GM12872 (cell line): ENCODE measurements around the gene NR1D1.

ENCODE experiments used
- TF ChIP-seq, protein P1 (sequence below): IDR thresholded peaks from 3 replicates; pipeline ENCODE4 v1.5.1; 2011; ENCODE audit warnings: low read depth, mild to moderate bottlenecking, low read length, moderate library complexity; ENCODE audit not compliant: insufficient read depth

The NR1D1 gene

DNA sequence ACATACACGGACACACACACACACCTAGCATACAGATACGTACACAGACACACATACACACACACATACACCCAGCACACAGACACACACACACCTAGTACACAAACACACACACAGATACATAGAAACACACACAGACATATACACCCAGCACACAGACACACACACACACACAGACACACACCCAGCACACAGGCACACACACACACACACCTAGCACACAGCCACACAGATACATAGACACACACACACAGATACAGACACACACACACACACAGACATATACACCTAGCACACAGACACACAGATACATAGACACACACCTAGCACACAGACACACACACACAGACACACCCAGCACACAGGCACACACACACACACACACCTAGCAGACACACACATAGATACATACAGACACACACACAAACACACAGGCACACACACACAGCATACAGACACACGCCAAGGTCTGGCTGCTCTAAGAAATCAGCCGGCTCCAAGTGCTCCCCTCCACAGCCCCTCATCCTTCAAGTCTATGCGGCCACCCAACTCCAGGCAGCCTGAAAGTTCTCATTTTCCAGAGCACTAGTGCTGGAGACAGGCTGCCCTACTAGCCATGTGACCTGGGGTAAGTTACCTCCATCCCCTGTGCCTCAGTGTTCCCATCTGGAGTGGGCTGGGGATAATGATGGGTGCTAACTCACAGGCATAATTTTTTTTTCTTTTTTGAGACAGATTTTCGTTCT lies 13.2 kb downstream of the NR1D1 start:
- TF ChIP-seq, protein P1, sequence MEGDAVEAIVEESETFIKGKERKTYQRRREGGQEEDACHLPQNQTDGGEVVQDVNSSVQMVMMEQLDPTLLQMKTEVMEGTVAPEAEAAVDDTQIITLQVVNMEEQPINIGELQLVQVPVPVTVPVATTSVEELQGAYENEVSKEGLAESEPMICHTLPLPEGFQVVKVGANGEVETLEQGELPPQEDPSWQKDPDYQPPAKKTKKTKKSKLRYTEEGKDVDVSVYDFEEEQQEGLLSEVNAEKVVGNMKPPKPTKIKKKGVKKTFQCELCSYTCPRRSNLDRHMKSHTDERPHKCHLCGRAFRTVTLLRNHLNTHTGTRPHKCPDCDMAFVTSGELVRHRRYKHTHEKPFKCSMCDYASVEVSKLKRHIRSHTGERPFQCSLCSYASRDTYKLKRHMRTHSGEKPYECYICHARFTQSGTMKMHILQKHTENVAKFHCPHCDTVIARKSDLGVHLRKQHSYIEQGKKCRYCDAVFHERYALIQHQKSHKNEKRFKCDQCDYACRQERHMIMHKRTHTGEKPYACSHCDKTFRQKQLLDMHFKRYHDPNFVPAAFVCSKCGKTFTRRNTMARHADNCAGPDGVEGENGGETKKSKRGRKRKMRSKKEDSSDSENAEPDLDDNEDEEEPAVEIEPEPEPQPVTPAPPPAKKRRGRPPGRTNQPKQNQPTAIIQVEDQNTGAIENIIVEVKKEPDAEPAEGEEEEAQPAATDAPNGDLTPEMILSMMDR: no peak

DNA sequence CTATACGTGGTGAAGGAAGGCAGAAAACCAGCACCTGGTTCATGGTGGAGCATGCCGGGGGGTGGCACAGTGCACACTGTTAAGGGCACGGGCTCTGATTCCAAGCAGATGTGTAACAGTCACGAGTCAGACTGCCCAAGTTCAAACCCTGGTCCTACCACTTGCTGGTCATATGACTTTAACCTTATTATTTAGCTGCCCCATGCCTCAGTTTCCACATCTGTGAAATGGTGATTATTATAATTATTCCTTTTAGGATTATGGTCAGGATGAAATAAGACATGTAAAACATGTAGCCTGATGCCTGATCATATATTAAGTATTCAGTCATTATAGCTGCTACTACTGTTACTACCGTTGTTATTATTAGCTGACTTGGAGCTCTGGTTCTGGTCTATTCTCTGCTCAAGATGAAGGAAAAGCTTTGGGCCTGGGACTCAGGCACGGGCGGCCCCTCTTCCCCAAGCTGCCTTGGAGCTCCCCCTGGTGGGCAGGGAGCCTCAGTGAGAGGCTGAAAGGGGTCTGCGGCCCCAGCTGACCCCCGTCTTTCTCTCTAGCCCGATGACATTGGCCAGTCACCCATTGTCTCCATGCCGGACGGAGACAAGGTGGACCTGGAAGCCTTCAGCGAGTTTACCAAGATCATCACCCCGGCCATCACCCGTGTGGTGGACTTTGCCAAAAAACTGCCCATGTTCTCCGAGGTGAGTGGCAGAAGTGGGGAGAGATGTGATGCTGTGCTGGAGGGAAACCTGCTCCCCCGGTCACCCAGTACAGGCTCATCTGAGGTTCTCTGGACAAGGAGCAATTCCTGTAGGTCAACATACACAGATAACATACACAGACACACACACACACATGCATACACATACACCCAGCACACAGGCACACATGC lies 14.0 kb downstream of the NR1D1 start:
- TF ChIP-seq, protein P1: peak; percentile 89

DNA sequence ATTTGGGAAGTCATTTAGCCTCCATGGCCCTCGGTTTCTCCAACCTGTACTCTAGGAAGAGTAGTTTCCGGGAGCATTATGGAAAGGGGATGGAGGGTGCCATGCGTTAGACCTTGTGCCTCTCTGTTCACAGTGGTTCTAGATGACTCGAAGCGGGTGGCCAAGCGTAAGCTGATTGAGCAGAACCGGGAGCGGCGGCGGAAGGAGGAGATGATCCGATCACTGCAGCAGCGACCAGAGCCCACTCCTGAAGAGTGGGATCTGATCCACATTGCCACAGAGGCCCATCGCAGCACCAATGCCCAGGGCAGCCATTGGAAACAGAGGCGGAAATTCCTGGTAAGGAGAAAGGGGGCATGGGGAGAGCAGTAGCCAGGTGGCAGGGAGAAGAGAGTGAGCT lies 15.9 kb downstream of the NR1D1 start:
- TF ChIP-seq, protein P1: no peak

DNA sequence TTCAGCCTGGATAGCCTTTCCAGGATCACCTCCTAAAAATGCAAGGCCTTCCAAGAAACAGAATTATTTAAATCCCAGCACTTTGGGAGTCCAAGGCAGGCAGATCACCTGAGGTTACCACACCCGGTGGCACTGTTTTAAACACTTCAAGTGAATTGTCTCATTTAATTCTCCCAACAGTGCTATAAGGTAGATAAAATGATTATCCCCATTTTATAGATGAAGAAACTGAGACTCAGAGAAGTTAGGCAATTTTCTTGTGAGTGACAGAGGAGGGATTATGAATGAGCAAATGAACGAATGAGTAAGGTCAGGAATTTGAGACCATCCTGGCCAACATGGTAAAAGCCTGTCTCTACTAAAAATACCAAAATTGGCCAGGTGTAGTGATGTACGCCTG lies 20.8 kb downstream of the NR1D1 start:
- TF ChIP-seq, protein P1: no peak

DNA sequence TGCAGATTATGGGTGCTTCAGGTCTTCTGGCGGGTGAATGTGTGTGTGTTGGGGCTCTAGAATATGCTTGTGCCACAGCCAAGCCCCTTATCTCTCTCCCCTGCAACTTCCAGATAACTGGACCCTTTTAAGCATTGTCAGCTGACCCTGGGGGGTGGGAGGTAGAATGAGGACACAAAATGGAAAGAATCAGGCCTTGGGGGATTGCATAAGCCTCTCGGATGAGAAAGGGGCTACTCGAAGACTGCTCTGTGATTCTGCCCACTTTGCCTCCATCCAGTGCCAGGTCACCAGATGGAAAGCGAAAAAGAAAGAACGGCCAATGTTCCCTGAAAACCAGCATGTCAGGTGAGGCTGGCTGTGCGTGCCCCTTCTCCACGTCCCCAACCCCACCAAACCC lies 23.8 kb downstream of the NR1D1 start:
- TF ChIP-seq, protein P1: no peak

DNA sequence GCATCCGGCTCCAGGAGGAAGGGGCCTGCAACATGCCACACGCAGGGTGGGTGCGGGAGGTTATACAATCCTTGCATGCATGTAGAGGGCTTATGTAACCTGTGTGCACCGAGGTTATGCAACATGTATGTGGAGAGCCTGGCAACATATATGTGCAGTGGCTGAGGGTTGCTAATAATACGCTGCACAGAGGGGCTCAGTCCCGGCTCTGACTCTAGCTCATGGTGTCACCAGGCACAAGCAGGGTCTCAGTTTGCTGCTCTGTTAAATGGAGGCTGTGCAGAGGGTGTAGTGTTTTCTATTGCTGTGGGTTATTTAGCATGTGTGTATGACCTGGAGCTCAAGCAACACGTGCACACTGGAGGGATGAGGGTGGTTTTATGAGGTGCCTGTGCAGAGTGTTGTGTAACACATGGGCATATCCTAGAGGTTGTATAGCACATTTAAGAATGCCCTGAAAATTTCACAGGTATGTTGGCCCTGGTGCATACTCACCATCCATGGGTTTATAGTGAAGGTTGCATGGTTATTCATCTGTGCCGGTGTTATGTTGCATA lies 24.4 kb downstream of the NR1D1 start:
- TF ChIP-seq, protein P1: no peak

DNA sequence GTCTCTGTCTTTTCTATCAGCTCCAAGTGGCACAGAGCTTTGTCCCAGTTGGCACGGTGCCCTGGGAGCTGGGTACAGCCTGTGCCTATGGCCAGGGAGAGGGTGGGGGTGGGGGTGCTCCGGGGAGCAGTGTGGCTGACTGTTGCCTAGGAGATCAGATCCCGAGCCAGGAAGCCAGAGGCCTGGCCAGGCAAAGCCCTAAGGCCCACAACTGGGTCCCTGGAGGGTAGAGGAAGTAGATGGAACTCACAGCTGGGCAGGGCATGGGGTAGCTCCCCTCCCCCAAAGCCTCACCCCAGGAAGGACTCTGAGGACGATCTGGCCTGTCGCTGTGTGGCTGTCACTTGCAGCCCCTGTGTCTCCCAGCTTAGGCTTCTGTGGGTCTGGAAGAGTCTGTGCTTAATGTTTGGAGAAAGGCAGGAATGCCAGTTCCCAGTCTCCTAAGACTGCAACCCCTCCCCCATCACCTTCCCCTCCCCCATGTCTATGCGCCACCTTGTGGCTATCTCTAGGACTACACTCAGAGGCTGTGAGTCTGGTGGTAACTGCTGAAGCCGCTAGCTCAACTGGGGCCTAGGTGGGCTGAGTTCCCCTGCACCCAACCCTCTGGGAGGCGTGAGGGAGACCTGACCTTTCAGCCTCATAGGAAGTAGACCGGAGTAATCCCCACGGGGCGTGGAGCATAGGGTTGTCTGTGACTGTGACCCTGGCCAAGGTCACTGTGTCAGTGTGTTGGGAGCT lies 25.0 kb downstream of the NR1D1 start:
- TF ChIP-seq, protein P1: peak; percentile 95
